PC-9 (cell line): ENCODE data around the gene DNAJB13. TPM values are rescaled to one million over a fixed set of nuclear protein-coding genes. Genes with fewer than 3 reads are reported as not detected.

Experiments used
- BruUV-seq: library from RNA; stranded (reverse); fragments of 400-500 nt; replicated peaks from 2 replicates; lab custom pipeline; 2021; lab: Mats Ljungman, UMichigan
- CTCF ChIA-PET: fragments of 300-600 bp; sonication (Branson Sonifier 250); formaldehyde crosslinking; loops from one replicate; lab custom pipeline; 2022; ENCODE audit warnings: antibody characterized with exemption; lab: Charles Lee
- POLR2A ChIA-PET: fragments of 300-600 bp; sonication (Branson Sonifier 250); formaldehyde crosslinking; loops from one replicate; lab custom pipeline; 2022; ENCODE audit warnings: antibody characterized with exemption; ENCODE audit not compliant: unreplicated experiment; lab: Charles Lee
- DNase-seq, 2 experiments: peaks; one replicate each; pipeline versions ENCODE4 v3.0.0 to v3.0.0-alpha.2; 2015 to 2022; ENCODE audit warnings: mixed read lengths in 1 of 2
- H2AFZ ChIP-seq: fragments of 200-600 bp; sonication (generic); 2 replicates; pipeline ENCODE4 v1.8.1; 2017; ENCODE audit warnings: antibody characterized with exemption
- H3F3A ChIP-seq: fragments of 200-600 bp; sonication (generic); 2 replicates; pipeline ENCODE4 v1.8.1; 2017; ENCODE audit warnings: antibody characterized with exemption, mild to moderate bottlenecking, low read depth; ENCODE audit not compliant: insufficient read depth
- H3K27ac ChIP-seq: fragments of 200-600 bp; sonication (generic); 2 replicates; pipeline ENCODE4 v1.6.1; 2016; ENCODE audit warnings: mixed run types
- H3K27me3 ChIP-seq: fragments of 200-600 bp; sonication (generic); 2 replicates; pipeline ENCODE4 v1.6.1; 2016; ENCODE audit warnings: low read depth, mixed run types; ENCODE audit not compliant: insufficient read depth
- H3K36me3 ChIP-seq: fragments of 200-600 bp; sonication (generic); 2 replicates; pipeline ENCODE4 v1.6.1; 2016; ENCODE audit warnings: low read depth, mixed run types
- H3K4me1 ChIP-seq: fragments of 200-600 bp; sonication (generic); replicated peaks from 2 replicates; pipeline ENCODE4 v1.6.1; 2016; ENCODE audit warnings: mixed run types; ENCODE audit not compliant: insufficient read depth
- H3K4me2 ChIP-seq: fragments of 200-600 bp; sonication (generic); 2 replicates; pipeline ENCODE4 v1.6.1; 2017; ENCODE audit warnings: mixed run types
- H3K4me3 ChIP-seq: fragments of 200-600 bp; sonication (generic); 2 replicates; pipeline ENCODE4 v1.6.1; 2016; ENCODE audit warnings: mixed run types
- H3K79me2 ChIP-seq: fragments of 200-600 bp; sonication (generic); 2 replicates; pipeline ENCODE4 v1.6.1; 2017; ENCODE audit warnings: low read depth, mixed run types
- H3K9me2 ChIP-seq: fragments of 200-600 bp; sonication (generic); 2 replicates; pipeline ENCODE4 v1.8.1; 2017; ENCODE audit warnings: mild to moderate bottlenecking; ENCODE audit not compliant: insufficient read depth
- H3K9me3 ChIP-seq: fragments of 200-600 bp; sonication (generic); 2 replicates; pipeline ENCODE4 v1.8.1; 2016; ENCODE audit warnings: low read depth; ENCODE audit not compliant: insufficient read depth
- H4K20me1 ChIP-seq: fragments of 200-600 bp; sonication (generic); 2 replicates; pipeline ENCODE4 v1.8.1; 2017; ENCODE audit not compliant: insufficient read depth
- CTCF ChIP-seq: fragments of 200-600 bp; sonication (generic); conservative IDR thresholded peaks from 2 replicates; pipeline ENCODE4 v1.6.1; 2017; ENCODE audit warnings: mixed run types, antibody characterized with exemption, mild to moderate bottlenecking, moderate library complexity
- EZH2 ChIP-seq: fragments of 200-600 bp; sonication (generic); IDR thresholded peaks from 2 replicates; pipeline ENCODE4 v1.8.0; 2017; ENCODE audit warnings: antibody characterized with exemption, low read depth
- intact Hi-C: fragments of 100-400 bp; cut with micrococcal nuclease; formaldehyde crosslinking; loops from one replicate; pipeline ENCODE4 v1.10.0; 2022; ENCODE audit not compliant: unreplicated experiment
- total RNA-seq: library from RNA; stranded (reverse); gene quantifications from 2 replicates; pipeline ENCODE4 v1.2.3, GENCODE V29; 2021

DNAJB13 gene
- total RNA-seq, 1 experiment from 2014 or later, result 0.79 TPM

DNA sequence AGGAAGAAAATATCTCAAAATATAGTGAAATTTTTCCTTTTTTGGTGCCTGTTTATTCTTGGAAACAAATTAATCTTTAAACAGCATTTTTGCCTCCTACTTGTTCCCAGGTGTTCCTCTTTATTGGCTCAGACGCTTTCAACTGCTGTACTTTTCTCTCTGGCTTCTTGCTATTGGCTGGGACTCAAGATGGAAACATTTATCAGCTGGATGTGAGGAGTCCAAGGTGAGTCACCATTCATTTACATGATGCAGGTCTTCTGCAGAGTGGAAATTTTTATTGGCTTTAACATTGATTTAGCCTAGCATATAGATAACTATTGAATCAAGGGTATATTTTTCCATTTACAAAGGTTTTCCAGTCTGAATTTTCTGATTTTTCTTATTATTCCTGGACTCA lies 34.4 kb upstream of the DNAJB13 start:
- ChIA-PET POLR2A (interaction anchor here (0.7 kb wide), 1 partner anchor 470 kb away, joined by 4 read pairs; no protein-coding TSS in a partner anchor), CTCF (no interaction called here)
- Histone ChIP-seq H3K27ac (no peak overlapping the region), H3K4me2 (no peak overlapping the region), H3F3A (peaks cover 9% of the 10 kb centered on the region; the same call in 1 of the 2 replicates), H2AFZ (no peak overlapping the region), H3K79me2 (no peaks in the 10 kb centered on the region), H3K36me3 (peaks cover 50% of the 10 kb centered on the region), H3K9me2 (no peaks in the 10 kb centered on the region), H3K9me3 (no peaks in the 10 kb centered on the region), H3K4me1 (no peaks in the 10 kb centered on the region), H4K20me1 (no peaks in the 10 kb centered on the region), H3K27me3 (no peaks in the 10 kb centered on the region), H3K4me3 (no peak overlapping the region)
- TF ChIP-seq CTCF (no peak), EZH2 (no peak)
- BruUV-seq, result no TSS peak
- DNase-seq, result no peak
- intact Hi-C loops, result loop anchor here (10.0 kb wide), 1 partner anchor 232 kb away; no protein-coding TSS in a partner anchor

DNA sequence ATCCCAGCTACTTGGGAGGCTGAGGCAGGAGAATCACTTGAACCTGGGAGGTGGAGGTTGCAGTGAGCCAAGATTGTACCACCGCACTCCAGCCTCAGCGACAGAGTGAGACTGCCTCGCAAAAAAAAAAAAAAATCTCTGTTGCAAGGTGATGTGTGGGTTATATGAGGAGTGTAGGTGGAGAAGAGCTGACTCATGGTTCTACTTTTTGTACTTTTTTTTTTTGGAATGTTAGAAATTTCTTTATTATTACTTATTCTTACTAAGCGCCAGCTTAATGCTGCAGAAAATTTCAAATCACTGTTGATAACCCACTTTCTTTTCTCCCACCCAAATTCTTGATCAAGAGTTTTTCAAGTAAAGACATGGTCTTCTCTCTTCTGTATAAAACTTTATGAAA lies 29.6 kb upstream of the DNAJB13 start:
- intact Hi-C loops, result no loop called here
- no TSS peak for BruUV-seq
- Histone ChIP-seq H3K27ac (no peak overlapping the region), H3K4me2 (no peak overlapping the region), H3K9me2 (no peaks in the 10 kb centered on the region), H3K79me2 (no peaks in the 10 kb centered on the region), H3K27me3 (no peaks in the 10 kb centered on the region), H3K36me3 (peaks cover 36% of the 10 kb centered on the region), H3F3A (0 out of 2 replicates have a peak, but pooled peaks cover 3% of the 10 kb centered on the region), H3K4me3 (no peak overlapping the region), H3K9me3 (no peaks in the 10 kb centered on the region), H3K4me1 (no peaks in the 10 kb centered on the region), H4K20me1 (no peaks in the 10 kb centered on the region), H2AFZ (no peak overlapping the region)
- POLR2A ChIA-PET, result no interaction called here
- TF ChIP-seq EZH2 (no peak), CTCF (no peak)
- DNase-seq, result no peak
- CTCF ChIA-PET, result no interaction called here

GRCh38 chr11:73929388-73929787 lies 21.4 kb upstream of the DNAJB13 start:
- TF ChIP-seq CTCF (no peak), EZH2 (no peak)
- intact Hi-C loops, result no loop called here
- Histone ChIP-seq H2AFZ (no peak overlapping the region), H3K4me1 (no peaks in the 10 kb centered on the region), H3K79me2 (no peaks in the 10 kb centered on the region), H3K27ac (no peak overlapping the region), H3K4me3 (no peak overlapping the region), H3K9me3 (no peaks in the 10 kb centered on the region), H3K27me3 (no peaks in the 10 kb centered on the region), H3K36me3 (peaks cover 22% of the 10 kb centered on the region; the same call in 1 of the 2 replicates), H3K4me2 (no peak overlapping the region), H4K20me1 (no peaks in the 10 kb centered on the region), H3K9me2 (no peaks in the 10 kb centered on the region), H3F3A (no peaks in the 10 kb centered on the region)
- no TSS peak for BruUV-seq
- ChIA-PET CTCF (no interaction called here), POLR2A (no interaction called here)
- no peak for DNase-seq
